ENCODE measurements around the gene NACA2.
A peak's percentile ranks its signal among the peaks of the same experiment; 100 is the strongest.
"Not testable (repeated sequence)": the region's sequence is repeated elsewhere in the genome, so short reads cannot be mapped to it uniquely, and the experiment has no call there.

Gene NACA2

DNA sequence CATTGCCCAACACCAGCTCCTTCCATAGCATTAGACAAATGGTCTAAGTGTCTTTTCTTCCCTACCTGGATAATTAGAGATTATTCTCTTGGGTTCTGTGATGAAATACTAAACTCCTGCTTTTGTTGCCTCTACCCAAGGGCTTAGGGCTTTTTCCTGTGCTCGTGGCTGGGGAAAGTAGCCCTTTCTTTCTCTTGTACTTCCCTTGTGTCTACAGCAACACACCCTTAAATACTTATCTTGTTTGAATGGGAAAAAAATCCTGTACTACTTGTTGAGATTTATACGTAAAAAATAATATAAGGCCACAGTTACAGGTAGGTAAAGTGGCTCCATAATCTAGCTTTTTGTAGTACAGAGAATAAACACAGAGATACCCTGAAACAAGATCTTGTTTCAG, 7.0 kb upstream of the NACA2 start:
- DNase-seq: no peak

DNA sequence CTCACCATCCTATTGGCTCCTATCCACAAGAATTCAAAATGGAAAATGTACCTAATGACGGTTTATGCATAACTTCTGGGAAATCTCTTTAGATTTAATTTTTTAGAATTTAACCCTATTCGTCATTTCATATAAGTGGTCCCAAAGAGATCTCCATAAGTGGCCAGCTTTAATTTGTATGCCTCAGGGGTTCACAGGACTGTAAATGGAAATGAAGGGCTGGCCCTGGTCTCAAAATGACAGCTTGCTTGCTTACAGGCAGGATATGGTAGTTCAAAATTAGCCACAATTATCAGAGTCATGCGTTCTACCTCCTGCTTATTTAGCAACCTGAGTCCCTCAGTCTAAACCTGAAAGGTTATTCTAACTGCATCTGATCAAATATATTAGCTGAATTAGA, 6.6 kb upstream of the NACA2 start:
- DNase-seq: no peak

- DNase-seq: no peak
Observed at GRCh38 chr17:61595418-61596186, 4.6 kb upstream of the NACA2 start.

DNA sequence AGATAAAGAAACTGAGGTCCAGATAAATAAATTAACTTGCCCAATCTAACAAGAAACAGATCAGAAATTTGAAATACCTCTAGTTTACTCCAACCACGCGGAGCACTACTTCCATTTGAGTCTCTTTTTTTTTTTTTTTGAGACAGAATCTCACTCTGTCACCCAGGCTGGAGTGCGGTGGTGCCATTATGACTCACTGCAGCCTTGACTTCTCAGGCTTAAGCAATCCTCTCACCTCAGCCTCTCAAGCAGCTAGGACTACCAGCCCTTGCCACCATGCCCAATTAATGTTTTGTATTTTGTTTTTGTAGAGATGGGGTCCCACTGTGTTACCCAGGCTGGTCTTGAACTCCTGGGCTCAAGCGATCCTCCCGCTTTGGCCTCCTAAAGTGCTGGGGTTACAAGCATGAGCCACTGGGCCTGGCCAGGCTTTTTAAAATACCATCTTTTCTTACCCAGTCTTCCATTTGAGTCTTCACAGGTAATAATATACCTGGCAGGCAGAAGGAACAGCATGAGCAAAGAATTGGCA, 3.3 kb upstream of the NACA2 start:
- no peak for DNase-seq

DNA sequence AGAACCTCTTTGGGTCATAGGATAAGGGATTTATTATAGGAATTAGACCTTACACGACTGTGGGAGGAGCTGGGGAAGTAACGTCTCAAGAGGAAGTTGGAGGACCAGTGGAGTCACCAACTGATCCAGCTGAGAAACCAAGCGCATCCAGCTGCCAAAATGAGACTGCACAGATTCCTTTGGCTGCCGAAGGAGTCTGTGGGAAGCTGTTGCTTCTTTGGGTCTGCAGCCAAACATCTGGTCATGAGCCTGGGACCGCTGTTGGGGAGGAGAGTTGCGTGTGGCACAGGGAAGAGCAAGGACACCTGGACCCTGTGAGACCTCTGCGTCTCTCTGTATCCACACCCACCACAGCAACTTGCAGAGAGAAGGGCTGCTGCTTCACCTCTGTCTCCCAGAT, 2.4 kb upstream of the NACA2 start:
- DNase-seq: no peak

DNA sequence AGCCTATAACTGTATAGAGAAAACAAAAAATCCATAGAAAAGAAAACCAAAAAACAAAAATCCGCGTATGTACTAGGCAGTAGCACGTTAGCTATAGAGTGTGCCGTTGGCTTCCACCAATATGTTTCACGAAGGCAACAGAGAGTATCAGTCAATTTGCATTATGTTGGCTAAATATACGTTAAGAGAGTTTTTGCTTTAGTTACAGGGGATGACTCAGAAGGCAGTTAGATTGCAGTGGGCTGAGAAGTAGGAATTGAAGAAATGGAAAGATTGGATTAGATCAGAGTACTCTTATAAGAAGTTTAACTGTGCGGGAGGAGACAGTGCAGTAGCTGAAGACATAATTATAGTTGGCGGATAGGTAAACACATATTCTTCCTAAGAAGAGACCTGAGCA, 911 bp upstream of the NACA2 start:
- no peak for DNase-seq

DNA sequence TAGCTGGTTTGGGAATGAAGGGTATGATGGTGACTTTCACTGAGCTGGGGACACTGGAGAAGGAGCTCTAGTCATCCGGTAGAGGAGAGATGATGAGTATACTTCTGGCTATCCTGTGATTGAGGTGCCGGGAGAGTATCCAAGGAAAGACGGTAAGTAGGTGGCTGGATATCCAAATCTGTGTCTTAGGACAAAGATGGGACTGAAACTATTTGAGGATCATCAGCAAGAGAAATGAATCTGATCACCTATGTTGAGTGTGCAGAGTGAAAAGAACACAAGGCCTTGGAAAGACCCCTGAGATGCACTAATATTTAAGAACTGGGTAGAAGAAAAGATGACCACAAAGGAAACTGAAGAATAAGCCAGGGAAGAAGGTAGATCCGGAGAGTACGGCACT, 1.0 kb downstream of the NACA2 start:
- DNase-seq: no peak

DNA sequence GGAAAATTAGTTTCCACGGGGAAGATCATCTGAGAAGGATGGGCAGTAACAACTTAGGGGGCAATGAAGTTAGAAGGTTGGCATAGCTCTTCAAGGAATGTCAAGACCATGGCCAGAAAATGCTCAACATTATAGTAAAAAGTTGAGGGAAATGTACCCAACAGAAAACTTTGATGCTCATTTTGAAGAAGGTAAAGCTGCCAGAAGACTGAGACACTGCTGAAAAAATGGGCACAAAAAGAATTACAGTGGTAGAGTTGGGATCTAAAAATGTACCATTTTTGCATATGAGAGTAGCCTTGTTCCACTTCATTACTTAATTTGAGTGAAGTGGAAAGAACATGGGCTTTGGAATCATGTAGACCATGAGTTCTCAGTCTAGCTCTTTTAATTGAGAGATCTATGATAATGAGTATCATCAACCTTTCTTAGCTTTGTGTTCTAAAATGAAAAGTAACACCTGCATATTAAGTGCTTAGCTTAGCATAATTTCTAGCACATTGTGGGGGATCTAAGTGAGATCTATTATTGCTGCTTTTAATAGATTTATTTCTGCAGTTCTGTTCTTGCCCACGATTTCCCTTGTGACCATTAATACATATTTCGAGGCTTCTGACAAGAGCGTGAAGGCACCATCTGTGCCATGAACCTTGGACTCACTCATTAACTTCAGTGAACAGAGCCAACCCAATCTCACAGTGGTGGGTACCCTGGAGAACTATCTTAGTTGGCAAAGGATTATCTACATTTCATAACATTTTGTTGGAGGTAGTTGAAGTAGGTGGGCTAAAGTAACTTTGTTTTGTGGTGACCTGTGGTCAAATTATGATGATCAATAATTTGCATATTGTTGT, 3.0 kb downstream of the NACA2 start:
- DNase-seq: no peak

GRCh38 chr17:61587242-61587641, 3.8 kb downstream of the NACA2 start:
- no peak for DNase-seq

- not testable (repeated sequence) for DNase-seq
Observed at GRCh38 chr17:61586622-61587021, 4.4 kb downstream of the NACA2 start.

- DNase-seq: no peak
Observed at GRCh38 chr17:61586031-61586566, 4.9 kb downstream of the NACA2 start.

- no peak for DNase-seq
Observed at GRCh38 chr17:61584866-61585265, 6.2 kb downstream of the NACA2 start.

DNA sequence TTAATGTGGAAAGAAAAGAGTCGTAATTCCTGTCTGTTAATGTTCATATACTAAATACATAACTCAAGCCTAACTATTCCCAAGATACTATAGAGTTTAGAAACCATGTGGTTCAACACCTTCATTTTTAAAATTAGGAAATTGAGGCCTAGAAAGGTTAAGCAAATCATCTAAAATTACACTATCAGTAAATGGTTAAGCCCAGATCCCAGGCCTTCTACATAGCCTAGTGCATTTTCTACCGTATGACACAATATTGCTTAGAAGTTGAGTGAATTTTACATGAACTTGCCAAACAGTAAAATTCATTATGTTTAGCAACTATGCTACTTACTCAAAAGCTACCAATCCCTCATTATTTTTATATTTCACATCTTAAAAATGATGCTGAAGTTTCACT, 6.8 kb downstream of the NACA2 start:
- DNase-seq: no peak

- no peak for DNase-seq
Observed at GRCh38 chr17:61583660-61584264, 7.3 kb downstream of the NACA2 start.

DNA sequence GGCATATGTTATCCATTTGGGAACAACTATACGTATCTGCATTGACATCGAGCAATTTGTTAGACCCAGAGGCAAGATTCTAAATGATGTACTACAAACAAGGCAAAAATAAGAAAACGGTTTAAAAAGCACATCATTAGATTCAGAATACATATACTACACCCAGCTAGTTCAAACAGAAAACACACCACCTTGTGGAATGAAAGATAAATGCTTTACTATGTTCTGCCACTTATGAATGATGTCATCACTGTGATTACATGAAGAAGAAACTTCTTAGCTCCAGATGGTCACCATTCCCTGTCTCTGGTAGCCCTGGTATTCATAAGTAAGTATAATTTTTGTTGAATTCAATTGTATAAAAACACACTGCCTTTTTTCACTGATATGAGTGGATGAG, 7.8 kb downstream of the NACA2 start:
- DNase-seq: peak; percentile 1

GRCh38 chr17:61582593-61582992, 8.4 kb downstream of the NACA2 start:
- DNase-seq: no peak

- no peak for DNase-seq
Observed at GRCh38 chr17:61581611-61582349, 9.2 kb downstream of the NACA2 start.

DNA sequence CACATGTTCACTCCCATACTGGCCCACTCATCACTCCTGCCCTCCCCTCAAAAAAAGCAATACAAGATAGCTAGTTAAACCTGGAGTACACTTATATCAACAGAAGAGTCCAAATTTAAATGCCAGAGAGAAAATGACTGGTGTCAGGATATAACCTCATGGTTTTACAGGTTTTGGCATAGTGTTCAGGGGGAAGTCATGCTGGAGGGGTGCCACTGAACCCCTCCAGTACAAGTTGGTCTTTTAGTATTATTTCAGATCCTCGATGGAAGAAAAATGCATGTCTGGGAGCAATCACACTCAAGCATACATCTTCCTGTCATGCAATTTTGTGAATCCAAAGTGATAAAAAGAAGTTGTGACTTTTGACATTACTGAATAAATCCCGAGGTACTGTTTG, 10.5 kb downstream of the NACA2 start:
- DNase-seq: no peak

GRCh38 chr17:61579961-61580360, 11.1 kb downstream of the NACA2 start:
- DNase-seq: no peak

GRCh38 chr17:61579347-61579746, 11.7 kb downstream of the NACA2 start:
- DNase-seq: no peak

GRCh38 chr17:61578645-61579044, 12.4 kb downstream of the NACA2 start:
- DNase-seq: no peak

DNA sequence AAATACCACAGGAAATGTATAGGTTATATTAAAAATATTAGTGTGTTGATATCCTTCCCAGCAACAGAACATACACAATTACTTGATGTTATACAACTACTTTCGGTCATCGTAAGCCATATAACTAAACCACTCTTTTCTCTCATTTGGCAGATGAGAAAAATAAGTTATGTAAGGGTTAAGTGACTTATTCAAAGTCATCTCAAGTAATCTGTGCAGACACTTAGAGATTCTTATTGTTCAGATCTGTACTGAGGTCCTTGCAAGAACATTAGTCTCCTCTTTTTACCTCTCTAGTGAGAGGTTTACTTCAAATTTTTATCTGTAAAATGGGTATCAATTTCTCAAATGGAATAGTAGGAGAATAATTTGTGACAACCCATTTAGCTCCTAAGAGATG, 15.0 kb downstream of the NACA2 start:
- no peak for DNase-seq
